Endothelial cell (in vitro differentiated cells): ENCODE measurements around the gene SSBP3. TPM values are rescaled to one million over a fixed set of nuclear protein-coding genes. Genes with fewer than 3 reads are reported as not detected.
A peak's percentile ranks its signal among the peaks of the same experiment; 100 is the strongest.

ENCODE experiments used
- DNase-seq: peaks from one replicate; pipeline ENCODE4 v3.0.0; 2021; ENCODE audit warnings: low spot score
- H3K27ac Mint-ChIP-seq: one replicate; pipeline ENCODE4 v1.8.0; 2021; ENCODE audit warnings: mixed read lengths, inconsistent platforms; ENCODE audit not compliant: unreplicated experiment
- H3K27me3 Mint-ChIP-seq: one replicate; pipeline ENCODE4 v1.8.0; 2021; ENCODE audit warnings: mild to moderate bottlenecking, moderate library complexity, mixed read lengths, inconsistent platforms; ENCODE audit not compliant: unreplicated experiment
- H3K36me3 Mint-ChIP-seq: one replicate; pipeline ENCODE4 v1.8.0; 2021; ENCODE audit warnings: mild to moderate bottlenecking, low read depth, mixed read lengths, inconsistent platforms; ENCODE audit not compliant: unreplicated experiment
- H3K4me1 Mint-ChIP-seq: one replicate; pipeline ENCODE4 v1.8.0; 2021; ENCODE audit warnings: mild to moderate bottlenecking, mixed read lengths, inconsistent platforms; ENCODE audit not compliant: unreplicated experiment
- H3K4me3 Mint-ChIP-seq: one replicate; pipeline ENCODE4 v1.8.0; 2021; ENCODE audit warnings: mild to moderate bottlenecking, mixed read lengths, inconsistent platforms; ENCODE audit not compliant: unreplicated experiment
- H3K9me3 Mint-ChIP-seq: one replicate; pipeline ENCODE4 v1.8.0; 2021; ENCODE audit warnings: mixed read lengths, inconsistent platforms; ENCODE audit not compliant: unreplicated experiment
- total RNA-seq: library from RNA; stranded (reverse); fragmentation: NEBNext Ultra II Directional; extraction: Animal tissue kit (Norgen Biotek cat#: 25700); gene quantifications from one replicate; pipeline ENCODE4 v1.2.1, GENCODE V29; 2021; ENCODE audit not compliant: unreplicated experiment
- TF ChIP-seq, protein P1 (sequence below): fragments of 200-600 bp; sonication (generic); IDR thresholded peaks from one replicate; pipeline ENCODE4 v1.5.0; 2021; ENCODE audit warnings: antibody characterized with exemption; ENCODE audit not compliant: unreplicated experiment

The SSBP3 gene
- total RNA-seq, 1 donor from 2014 or later, result 142 TPM

DNA sequence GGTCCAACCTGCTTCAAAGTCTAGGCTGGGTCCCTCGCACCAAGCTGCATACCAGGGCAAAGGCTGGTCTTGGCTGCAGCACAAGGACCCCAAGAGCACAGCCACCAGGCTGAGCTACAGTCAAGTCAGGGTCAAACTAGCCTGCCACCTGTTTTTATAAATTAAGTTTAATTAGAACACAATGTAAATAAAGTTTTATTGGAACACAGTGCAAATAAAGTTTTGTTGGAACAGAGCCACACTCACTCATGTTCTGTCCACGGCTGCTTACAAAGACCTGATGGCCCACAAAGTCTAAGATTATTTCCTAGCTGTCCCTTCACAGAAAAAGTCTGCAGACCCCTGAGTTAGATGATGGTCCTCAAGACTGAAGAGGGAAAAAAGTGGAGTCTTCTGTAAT is 140.0 kb downstream of the SSBP3 start:
- Mint-ChIP-seq H3K27me3 (peaks cover 16% of the 10 kb centered on the region), H3K4me1 (peaks cover 59% of the 10 kb centered on the region), H3K9me3 (no peaks in the 10 kb centered on the region), H3K36me3 (peaks cover 23% of the 10 kb centered on the region), H3K4me3 (no peak overlapping the region), H3K27ac (no peak overlapping the region)
- DNase-seq, result no peak
- TF ChIP-seq, protein P1, sequence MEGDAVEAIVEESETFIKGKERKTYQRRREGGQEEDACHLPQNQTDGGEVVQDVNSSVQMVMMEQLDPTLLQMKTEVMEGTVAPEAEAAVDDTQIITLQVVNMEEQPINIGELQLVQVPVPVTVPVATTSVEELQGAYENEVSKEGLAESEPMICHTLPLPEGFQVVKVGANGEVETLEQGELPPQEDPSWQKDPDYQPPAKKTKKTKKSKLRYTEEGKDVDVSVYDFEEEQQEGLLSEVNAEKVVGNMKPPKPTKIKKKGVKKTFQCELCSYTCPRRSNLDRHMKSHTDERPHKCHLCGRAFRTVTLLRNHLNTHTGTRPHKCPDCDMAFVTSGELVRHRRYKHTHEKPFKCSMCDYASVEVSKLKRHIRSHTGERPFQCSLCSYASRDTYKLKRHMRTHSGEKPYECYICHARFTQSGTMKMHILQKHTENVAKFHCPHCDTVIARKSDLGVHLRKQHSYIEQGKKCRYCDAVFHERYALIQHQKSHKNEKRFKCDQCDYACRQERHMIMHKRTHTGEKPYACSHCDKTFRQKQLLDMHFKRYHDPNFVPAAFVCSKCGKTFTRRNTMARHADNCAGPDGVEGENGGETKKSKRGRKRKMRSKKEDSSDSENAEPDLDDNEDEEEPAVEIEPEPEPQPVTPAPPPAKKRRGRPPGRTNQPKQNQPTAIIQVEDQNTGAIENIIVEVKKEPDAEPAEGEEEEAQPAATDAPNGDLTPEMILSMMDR, result no peak

DNA sequence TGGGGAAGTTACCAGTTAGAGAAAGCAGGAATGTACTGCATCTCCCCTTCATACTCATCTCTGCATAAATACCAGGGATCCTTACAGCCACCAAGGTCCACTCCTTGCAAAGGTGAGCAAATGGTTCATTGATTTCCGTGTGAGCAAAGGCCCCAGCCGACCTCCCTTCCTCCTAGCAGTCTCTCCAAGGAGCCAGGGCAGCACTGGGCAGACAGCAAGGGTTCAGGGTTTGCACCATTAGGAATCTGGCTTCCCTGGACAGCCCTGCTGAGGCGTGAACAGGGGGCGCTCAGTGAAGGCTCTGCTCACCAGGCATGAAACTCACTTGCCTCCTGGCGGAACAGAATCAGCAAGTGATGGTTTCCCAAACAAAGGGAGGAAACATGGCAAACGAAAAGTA is 140.5 kb downstream of the SSBP3 start:
- TF ChIP-seq, protein P1, result no peak
- H3K27ac Mint-ChIP-seq, result no peak overlapping the region

DNA sequence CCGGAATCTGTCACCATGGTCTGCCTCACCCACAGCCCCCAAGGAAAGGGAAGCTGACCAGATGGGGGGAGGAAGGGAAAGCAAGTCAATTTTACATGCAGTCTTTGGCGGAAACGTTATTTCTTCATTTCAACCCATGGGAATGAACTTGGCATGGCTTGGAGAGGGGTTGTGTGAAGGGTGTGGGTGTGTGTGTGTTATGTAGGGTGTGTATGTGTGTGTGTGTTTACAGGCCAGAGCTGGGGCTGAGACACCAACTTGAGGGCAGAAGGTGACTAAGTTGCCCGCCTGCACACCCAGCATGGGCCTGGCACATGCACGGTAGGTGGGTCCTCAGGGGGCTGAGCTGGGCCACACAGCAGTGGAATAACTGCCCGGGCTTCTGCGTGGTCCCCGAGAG is 141.1 kb downstream of the SSBP3 start:
- TF ChIP-seq, protein P1, result no peak
- no peak for DNase-seq
- Mint-ChIP-seq H3K36me3 (peaks cover 24% of the 10 kb centered on the region), H3K9me3 (no peaks in the 10 kb centered on the region), H3K4me1 (peaks cover 59% of the 10 kb centered on the region), H3K27ac (no peak overlapping the region), H3K4me3 (peak overlapping the region; percentile 9), H3K27me3 (peaks cover 14% of the 10 kb centered on the region)

More for the DNA sequence above, 140.5 kb downstream of the SSBP3 start:
- H3K4me1 Mint-ChIP-seq, result peaks cover 59% of the 10 kb centered on the region
- H3K36me3 Mint-ChIP-seq, result peaks cover 24% of the 10 kb centered on the region
- H3K4me3 Mint-ChIP-seq, result no peak overlapping the region
- no peaks in the 10 kb centered on the region for H3K9me3 Mint-ChIP-seq
- H3K27me3 Mint-ChIP-seq, result peaks cover 16% of the 10 kb centered on the region
- no peak for DNase-seq

DNA sequence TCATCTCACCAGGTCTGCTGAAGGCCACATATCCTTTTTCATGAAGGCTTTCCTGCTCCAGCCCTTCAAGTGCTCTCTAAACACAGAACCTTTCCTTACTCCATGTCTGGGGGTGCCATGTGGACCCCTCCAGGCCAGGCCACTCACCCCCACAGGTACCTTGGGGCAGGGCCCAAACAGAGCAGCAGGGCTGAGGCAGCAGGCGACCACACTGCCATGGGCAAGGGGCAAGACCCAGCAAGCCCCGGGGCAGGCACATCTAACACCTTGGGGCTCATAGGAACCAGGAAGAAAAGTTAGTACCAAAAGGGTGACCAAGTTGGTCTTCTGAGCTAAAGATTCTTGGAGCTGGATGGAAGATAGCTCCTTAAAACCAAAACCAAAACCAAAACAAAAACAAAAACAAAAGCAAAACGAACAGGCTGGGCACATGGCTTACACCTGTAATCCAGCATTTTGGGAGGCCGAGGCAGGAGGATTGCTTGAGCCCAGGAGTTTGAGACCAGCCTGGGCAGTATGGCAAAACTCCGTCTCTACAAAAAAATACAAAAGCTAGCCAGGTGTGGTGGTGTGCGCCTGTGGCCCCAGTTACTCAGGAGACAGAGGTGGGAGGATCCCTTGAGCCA is 142.5 kb downstream of the SSBP3 start:
- no peak overlapping the region for H3K4me3 Mint-ChIP-seq
- H3K27me3 Mint-ChIP-seq, result peaks cover 18% of the 10 kb centered on the region
- no peaks in the 10 kb centered on the region for H3K9me3 Mint-ChIP-seq
- DNase-seq, result no peak
- peaks cover 15% of the 10 kb centered on the region for H3K36me3 Mint-ChIP-seq
- H3K27ac Mint-ChIP-seq, result no peak overlapping the region
- H3K4me1 Mint-ChIP-seq, result peaks cover 50% of the 10 kb centered on the region
- TF ChIP-seq, protein P1, result no peak

DNA sequence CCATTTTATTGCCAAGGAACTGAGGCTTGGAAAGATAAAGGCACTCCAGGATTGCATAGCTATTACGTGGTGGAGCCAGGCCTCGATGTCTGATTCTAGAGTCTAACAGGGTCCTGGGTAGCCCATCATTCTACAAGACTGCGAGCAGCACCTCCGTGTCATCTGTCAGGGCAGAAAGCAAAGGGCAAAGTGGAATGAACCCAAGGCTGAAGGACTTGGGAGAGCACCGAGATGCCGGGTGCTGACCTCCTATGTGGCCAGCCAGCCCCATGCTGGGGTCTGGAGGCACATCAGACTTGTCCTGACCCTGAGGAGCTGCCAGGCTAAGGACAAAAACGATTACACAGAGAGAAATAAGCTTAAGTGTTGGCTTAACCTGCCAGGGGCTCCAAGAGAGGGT is 143.9 kb downstream of the SSBP3 start:
- Mint-ChIP-seq H3K36me3 (peaks cover 11% of the 10 kb centered on the region), H3K27me3 (peaks cover 24% of the 10 kb centered on the region), H3K9me3 (no peaks in the 10 kb centered on the region), H3K27ac (peak overlapping the region; percentile 13), H3K4me1 (peaks cover 50% of the 10 kb centered on the region), H3K4me3 (no peak overlapping the region)
- no peak for DNase-seq
- TF ChIP-seq, protein P1, result no peak
